ENCODE data around the gene FKBP4. TPM values are rescaled to one million over a fixed set of nuclear protein-coding genes. Genes with fewer than 3 reads are reported as not detected.
A peak's percentile ranks its signal among the peaks of the same experiment; 100 is the strongest.

Gene FKBP4
- total RNA-seq, 1 donor from 2014 or later, result 56.9 TPM

GRCh38 chr12:2794191-2794735 is 507 bp upstream of the FKBP4 start:
- peak; percentile 41 for ATAC-seq
- no peak for TF ChIP-seq CTCF (IDR thresholded peaks at IDR 0.05)
- intact Hi-C loops (cut with DNase I), result no loop called here
- Histone ChIP-seq H3K4me1 (peaks cover 21% of the 10 kb centered on the region), H3K27me3 (no peaks in the 10 kb centered on the region), H3K4me3 (peak overlapping the region; percentile 68), H3K9me3 (no peaks in the 10 kb centered on the region), H3K27ac (no peak overlapping the region), H3K36me3 (peaks cover 20% of the 10 kb centered on the region)
- DNase-seq, result no peak

- H3K36me3 ChIP-seq, result peaks cover 32% of the 10 kb centered on the region
- peak overlapping the region; percentile 68 for H3K4me3 ChIP-seq
- ATAC-seq (peak; percentile 87), DNase-seq (peak; percentile 89)
- intact Hi-C loops (cut with DNase I), result no loop called here
- no peaks in the 10 kb centered on the region for H3K9me3 ChIP-seq
- peaks cover 21% of the 10 kb centered on the region for H3K4me1 ChIP-seq
- TF ChIP-seq CTCF (IDR thresholded peaks at IDR 0.05), result no peak
- no peaks in the 10 kb centered on the region for H3K27me3 ChIP-seq
- H3K27ac ChIP-seq, result peak overlapping the region; percentile 51
These were observed 769 bp downstream of the FKBP4 start for GRCh38 chr12:2795291-2796186.

GRCh38 chr12:2796187-2796666 is 1.5 kb downstream of the FKBP4 start:
- Histone ChIP-seq H3K36me3 (peaks cover 39% of the 10 kb centered on the region), H3K9me3 (no peaks in the 10 kb centered on the region), H3K4me3 (peak overlapping the region; percentile 68), H3K27ac (peak overlapping the region; percentile 51), H3K4me1 (peaks cover 21% of the 10 kb centered on the region), H3K27me3 (no peaks in the 10 kb centered on the region)
- intact Hi-C loops (cut with DNase I), result no loop called here
- ATAC-seq, result no peak
- no peak for TF ChIP-seq CTCF (IDR thresholded peaks at IDR 0.05)
- DNase-seq, result no peak

- ATAC-seq, result no peak
- H3K27ac ChIP-seq, result no peak overlapping the region
- H3K4me1 ChIP-seq, result peaks cover 21% of the 10 kb centered on the region
- TF ChIP-seq CTCF (IDR thresholded peaks at IDR 0.05), result no peak
- no peaks in the 10 kb centered on the region for H3K27me3 ChIP-seq
- peaks cover 56% of the 10 kb centered on the region for H3K36me3 ChIP-seq
- H3K4me3 ChIP-seq, result no peak overlapping the region
- H3K9me3 ChIP-seq, result no peaks in the 10 kb centered on the region
- intact Hi-C loops (cut with DNase I), result no loop called here
- DNase-seq, result no peak
These were observed 3.1 kb downstream of the FKBP4 start for GRCh38 chr12:2797721-2798418.

GRCh38 chr12:2800046-2800570 is 5.3 kb downstream of the FKBP4 start:
- no peaks in the 10 kb centered on the region for H3K9me3 ChIP-seq
- no peaks in the 10 kb centered on the region for H3K27me3 ChIP-seq
- DNase-seq (no peak), ATAC-seq (no peak)
- intact Hi-C loops (cut with DNase I), result no loop called here
- H3K27ac ChIP-seq, result no peak overlapping the region
- H3K36me3 ChIP-seq, result peaks cover 78% of the 10 kb centered on the region
- TF ChIP-seq CTCF (IDR thresholded peaks at IDR 0.05), result no peak
- H3K4me1 ChIP-seq, result peaks cover 21% of the 10 kb centered on the region
- no peak overlapping the region for H3K4me3 ChIP-seq
